ENCODE data around the gene SNRPA. TPM values are rescaled to one million over a fixed set of nuclear protein-coding genes. Genes with fewer than 3 reads are reported as not detected.
"Not testable (repeated sequence)": the region's sequence is repeated elsewhere in the genome, so short reads cannot be mapped to it uniquely, and the experiment has no call there.

Gene SNRPA
- total RNA-seq, 1 experiment from 2014 or later, result 147 TPM

DNA sequence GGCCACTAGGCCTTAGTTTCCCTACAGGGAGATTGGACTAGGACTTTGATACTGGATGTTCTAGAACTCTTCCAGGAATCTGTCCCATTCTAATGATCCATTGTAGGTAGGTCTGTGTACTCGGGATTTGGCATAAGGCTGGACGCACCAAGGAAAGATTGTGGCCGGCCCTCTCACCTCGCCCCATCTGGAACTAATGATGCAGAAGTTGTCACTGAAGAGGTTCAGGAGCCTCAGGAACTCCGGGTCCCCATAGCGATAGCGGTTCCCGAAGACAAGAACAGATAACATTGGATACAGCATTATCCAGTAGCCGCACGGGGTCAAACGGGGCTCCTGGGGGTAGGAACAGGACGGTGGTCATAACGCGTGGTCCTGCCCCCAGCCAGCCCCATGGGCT lies 59.2 kb downstream of the SNRPA start:
- Histone ChIP-seq H3K36me3 (ENCODE audit: low read depth) (peaks cover 1% of the 10 kb centered on the region; the same call in 1 of the 2 replicates), H3K27me3 (ENCODE audit: insufficient read depth, low read depth) (no peaks in the 10 kb centered on the region), H2AFZ (no peak overlapping the region), H3K9me2 (ENCODE audit: insufficient read depth) (no peaks in the 10 kb centered on the region), H3K27ac (no peak overlapping the region), H3K4me3 (no peak overlapping the region), H3K4me1 (replicated peaks; ENCODE audit: insufficient read depth) (no peaks in the 10 kb centered on the region), H3K79me2 (ENCODE audit: low read depth) (no peaks in the 10 kb centered on the region), H3F3A (ENCODE audit: insufficient read depth, low read depth) (no peaks in the 10 kb centered on the region), H4K20me1 (ENCODE audit: insufficient read depth) (peaks cover 5% of the 10 kb centered on the region), H3K4me2 (no peak overlapping the region), H3K9me3 (ENCODE audit: insufficient read depth, low read depth) (no peaks in the 10 kb centered on the region)
- intact Hi-C loops (cut with micrococcal nuclease; ENCODE audit: unreplicated experiment), result loop anchor here (5.0 kb wide), 1 partner anchor 58 kb away; the partner anchor contains the start of genes ACTMAP and SNRPA
- ChIA-PET CTCF (no interaction called here), POLR2A (ENCODE audit: unreplicated experiment) (no interaction called here)
- DNase-seq, result no peak
- BruUV-seq (replicated peaks), result no TSS peak
- TF ChIP-seq, protein P1, sequence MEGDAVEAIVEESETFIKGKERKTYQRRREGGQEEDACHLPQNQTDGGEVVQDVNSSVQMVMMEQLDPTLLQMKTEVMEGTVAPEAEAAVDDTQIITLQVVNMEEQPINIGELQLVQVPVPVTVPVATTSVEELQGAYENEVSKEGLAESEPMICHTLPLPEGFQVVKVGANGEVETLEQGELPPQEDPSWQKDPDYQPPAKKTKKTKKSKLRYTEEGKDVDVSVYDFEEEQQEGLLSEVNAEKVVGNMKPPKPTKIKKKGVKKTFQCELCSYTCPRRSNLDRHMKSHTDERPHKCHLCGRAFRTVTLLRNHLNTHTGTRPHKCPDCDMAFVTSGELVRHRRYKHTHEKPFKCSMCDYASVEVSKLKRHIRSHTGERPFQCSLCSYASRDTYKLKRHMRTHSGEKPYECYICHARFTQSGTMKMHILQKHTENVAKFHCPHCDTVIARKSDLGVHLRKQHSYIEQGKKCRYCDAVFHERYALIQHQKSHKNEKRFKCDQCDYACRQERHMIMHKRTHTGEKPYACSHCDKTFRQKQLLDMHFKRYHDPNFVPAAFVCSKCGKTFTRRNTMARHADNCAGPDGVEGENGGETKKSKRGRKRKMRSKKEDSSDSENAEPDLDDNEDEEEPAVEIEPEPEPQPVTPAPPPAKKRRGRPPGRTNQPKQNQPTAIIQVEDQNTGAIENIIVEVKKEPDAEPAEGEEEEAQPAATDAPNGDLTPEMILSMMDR (conservative IDR thresholded peaks at IDR 0.05), result no peak
- no peak for TF ChIP-seq EZH2 (IDR thresholded peaks at IDR 0.05; ENCODE audit: low read depth)

DNA sequence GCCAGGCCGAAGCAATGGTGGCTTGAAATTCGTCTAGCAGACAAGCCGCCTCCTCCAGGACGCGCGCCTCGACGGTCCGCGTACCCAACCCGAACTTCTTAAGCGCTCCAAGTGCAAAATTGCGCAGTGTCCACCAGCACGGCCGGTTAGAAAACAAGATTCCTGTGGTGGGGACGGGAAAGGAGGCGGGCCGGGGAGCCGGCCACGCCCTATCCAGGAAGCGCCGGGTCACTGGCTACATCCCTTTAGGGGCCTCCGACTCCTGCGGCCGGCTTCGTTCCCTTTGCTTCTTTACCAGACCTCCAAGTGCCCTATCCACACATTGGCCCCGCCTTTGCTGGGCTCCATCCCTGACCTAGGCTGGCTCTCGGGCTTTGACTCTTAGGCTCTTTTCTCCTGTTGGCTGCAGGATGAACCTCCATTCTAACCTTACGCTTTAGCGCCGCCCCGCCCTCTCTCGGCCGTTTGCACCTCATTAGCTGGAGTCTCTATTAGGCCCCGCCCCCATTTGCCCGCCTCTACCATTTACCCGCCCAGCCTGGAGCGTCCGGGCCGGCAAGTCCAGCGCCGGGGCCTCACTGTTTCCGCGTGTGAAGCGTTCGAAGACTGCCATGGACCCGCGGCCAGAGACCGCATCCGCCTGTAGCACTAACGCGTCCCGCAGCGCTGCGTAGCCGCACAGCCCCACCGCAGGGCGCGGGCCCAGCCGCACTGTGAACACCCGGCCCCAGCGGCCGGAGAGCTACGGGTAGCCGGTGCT lies 59.8 kb downstream of the SNRPA start:
- intact Hi-C loops (cut with micrococcal nuclease; ENCODE audit: unreplicated experiment), result loop anchor here (5.0 kb wide), 1 partner anchor 59 kb away; the partner anchor contains the start of genes ACTMAP and SNRPA
- POLR2A ChIA-PET (ENCODE audit: unreplicated experiment), result interaction anchor here (0.7 kb wide), 3 partner anchors 490 to 516 kb away, joined by 3 to 5 read pairs (median 4); no protein-coding TSS in a partner anchor
- H3K27ac ChIP-seq; H4K20me1 ChIP-seq (ENCODE audit: insufficient read depth); H3K79me2 ChIP-seq (ENCODE audit: low read depth); BruUV-seq (replicated peaks); H3F3A ChIP-seq (ENCODE audit: insufficient read depth, low read depth); H3K36me3 ChIP-seq (ENCODE audit: low read depth); H3K4me2 ChIP-seq; CTCF ChIA-PET; H3K4me3 ChIP-seq; H2AFZ ChIP-seq; H3K4me1 ChIP-seq (replicated peaks; ENCODE audit: insufficient read depth); H3K27me3 ChIP-seq (ENCODE audit: insufficient read depth, low read depth); H3K9me3 ChIP-seq (ENCODE audit: insufficient read depth, low read depth); H3K9me2 ChIP-seq (ENCODE audit: insufficient read depth): not testable (repeated sequence)
- DNase-seq, result peak in 1 of 2 experiments; percentile 87

DNA sequence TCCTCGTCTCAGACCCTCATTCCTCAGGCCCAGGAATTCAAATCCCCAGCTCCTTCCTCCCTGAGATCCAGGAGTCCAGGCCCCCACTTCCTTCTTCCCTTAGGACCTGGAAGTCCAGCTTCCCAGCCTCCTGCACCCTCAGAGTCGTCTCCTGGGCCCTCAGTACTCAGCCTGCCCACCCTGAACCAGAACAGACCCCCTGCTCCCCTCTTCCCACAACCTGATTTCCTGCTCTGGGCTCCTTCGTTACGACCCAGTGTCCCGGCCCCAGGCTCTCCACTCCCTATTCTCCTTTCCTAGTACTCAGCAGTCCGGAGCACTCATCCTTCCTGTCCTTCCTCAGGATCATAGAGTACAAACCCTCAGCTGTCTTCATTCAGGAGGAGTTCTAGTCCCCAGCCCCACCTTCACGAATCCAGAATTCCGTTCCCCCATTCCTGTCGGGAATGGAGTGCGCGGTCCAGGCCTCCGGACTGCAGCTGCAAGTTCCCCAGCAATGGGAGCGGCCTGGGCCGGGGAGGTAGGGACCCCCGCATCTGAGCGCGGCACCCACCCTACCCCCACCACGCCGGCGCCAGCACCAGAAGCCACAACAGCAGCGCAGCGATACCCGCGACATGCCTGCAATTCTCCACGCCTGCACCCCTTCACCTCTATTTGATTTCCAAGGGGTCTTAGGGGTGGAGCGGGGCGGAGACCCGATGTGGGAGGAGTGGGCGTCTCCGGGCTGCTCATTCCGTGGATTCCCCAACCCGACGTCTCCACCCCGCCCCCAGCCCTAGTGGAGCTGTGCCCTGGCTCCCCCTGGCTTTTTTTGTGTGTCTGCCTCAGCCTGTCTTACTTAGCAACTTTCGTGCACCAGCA lies 60.7 kb downstream of the SNRPA start:
- Histone ChIP-seq H3K9me2 (ENCODE audit: insufficient read depth) (no peaks in the 10 kb centered on the region), H3F3A (ENCODE audit: insufficient read depth, low read depth) (no peaks in the 10 kb centered on the region; the same call in 1 of the 2 replicates), H4K20me1 (ENCODE audit: insufficient read depth) (peaks cover 5% of the 10 kb centered on the region), H3K4me2 (no peak overlapping the region), H3K27me3 (ENCODE audit: insufficient read depth, low read depth) (no peaks in the 10 kb centered on the region), H3K36me3 (ENCODE audit: low read depth) (no peaks in the 10 kb centered on the region), H3K4me3 (no peak overlapping the region), H3K27ac (no peak overlapping the region), H3K4me1 (replicated peaks; ENCODE audit: insufficient read depth) (no peaks in the 10 kb centered on the region), H3K79me2 (ENCODE audit: low read depth) (no peaks in the 10 kb centered on the region), H2AFZ (no peak overlapping the region), H3K9me3 (ENCODE audit: insufficient read depth, low read depth) (no peaks in the 10 kb centered on the region)
- ChIA-PET CTCF (no interaction called here), POLR2A (ENCODE audit: unreplicated experiment) (interaction anchor here (0.7 kb wide), 3 partner anchors 489 to 515 kb away, joined by 3 to 5 read pairs (median 4); no protein-coding TSS in a partner anchor)
- no peak for DNase-seq
- no peak for TF ChIP-seq EZH2 (IDR thresholded peaks at IDR 0.05; ENCODE audit: low read depth)
- TF ChIP-seq, protein P1 (conservative IDR thresholded peaks at IDR 0.05), result no peak
- TSS peak; percentile 4 for BruUV-seq (replicated peaks)
- intact Hi-C loops (cut with micrococcal nuclease; ENCODE audit: unreplicated experiment), result loop anchor here (5.0 kb wide), 1 partner anchor 59 kb away; the partner anchor contains the start of genes ACTMAP and SNRPA

DNA sequence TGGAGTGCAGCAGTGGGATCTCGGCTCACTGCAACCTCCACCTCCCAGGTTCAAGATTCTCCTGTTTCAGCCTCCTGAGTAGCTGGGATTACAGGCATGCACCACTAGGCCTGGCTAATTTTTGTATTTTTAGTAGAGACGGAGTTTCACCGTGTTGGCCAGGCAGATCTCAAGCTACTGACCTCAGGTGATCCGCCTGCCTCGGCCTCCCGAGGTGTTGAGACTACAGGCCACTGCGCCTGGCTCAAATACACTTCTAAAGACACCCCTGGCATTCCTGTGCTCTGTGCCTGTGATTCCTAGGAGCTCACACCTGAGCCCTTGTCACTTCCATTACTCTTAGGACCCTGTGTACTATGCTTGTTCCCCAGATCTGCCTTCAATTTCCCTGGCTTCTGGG lies 61.6 kb downstream of the SNRPA start:
- BruUV-seq (replicated peaks); H3K27me3 ChIP-seq (ENCODE audit: insufficient read depth, low read depth); H3F3A ChIP-seq (ENCODE audit: insufficient read depth, low read depth); H3K9me3 ChIP-seq (ENCODE audit: insufficient read depth, low read depth); H3K79me2 ChIP-seq (ENCODE audit: low read depth); H3K4me2 ChIP-seq; H3K36me3 ChIP-seq (ENCODE audit: low read depth); H3K4me1 ChIP-seq (replicated peaks; ENCODE audit: insufficient read depth); H3K9me2 ChIP-seq (ENCODE audit: insufficient read depth); H2AFZ ChIP-seq; DNase-seq; H3K4me3 ChIP-seq; POLR2A ChIA-PET (ENCODE audit: unreplicated experiment); H4K20me1 ChIP-seq (ENCODE audit: insufficient read depth); CTCF ChIA-PET; H3K27ac ChIP-seq: not testable (repeated sequence)
- intact Hi-C loops (cut with micrococcal nuclease; ENCODE audit: unreplicated experiment), result loop anchor here (5.0 kb wide), 1 partner anchor 60 kb away; the partner anchor contains the start of genes ACTMAP and SNRPA
